CMK (cell line): ENCODE measurements around the gene MYO5C.

Experiments
- DNase-seq: peaks from one replicate; pipeline ENCODE4 v3.0.0-alpha.2; 2010; ENCODE audit warnings: low read depth

Gene MYO5C, protein sequence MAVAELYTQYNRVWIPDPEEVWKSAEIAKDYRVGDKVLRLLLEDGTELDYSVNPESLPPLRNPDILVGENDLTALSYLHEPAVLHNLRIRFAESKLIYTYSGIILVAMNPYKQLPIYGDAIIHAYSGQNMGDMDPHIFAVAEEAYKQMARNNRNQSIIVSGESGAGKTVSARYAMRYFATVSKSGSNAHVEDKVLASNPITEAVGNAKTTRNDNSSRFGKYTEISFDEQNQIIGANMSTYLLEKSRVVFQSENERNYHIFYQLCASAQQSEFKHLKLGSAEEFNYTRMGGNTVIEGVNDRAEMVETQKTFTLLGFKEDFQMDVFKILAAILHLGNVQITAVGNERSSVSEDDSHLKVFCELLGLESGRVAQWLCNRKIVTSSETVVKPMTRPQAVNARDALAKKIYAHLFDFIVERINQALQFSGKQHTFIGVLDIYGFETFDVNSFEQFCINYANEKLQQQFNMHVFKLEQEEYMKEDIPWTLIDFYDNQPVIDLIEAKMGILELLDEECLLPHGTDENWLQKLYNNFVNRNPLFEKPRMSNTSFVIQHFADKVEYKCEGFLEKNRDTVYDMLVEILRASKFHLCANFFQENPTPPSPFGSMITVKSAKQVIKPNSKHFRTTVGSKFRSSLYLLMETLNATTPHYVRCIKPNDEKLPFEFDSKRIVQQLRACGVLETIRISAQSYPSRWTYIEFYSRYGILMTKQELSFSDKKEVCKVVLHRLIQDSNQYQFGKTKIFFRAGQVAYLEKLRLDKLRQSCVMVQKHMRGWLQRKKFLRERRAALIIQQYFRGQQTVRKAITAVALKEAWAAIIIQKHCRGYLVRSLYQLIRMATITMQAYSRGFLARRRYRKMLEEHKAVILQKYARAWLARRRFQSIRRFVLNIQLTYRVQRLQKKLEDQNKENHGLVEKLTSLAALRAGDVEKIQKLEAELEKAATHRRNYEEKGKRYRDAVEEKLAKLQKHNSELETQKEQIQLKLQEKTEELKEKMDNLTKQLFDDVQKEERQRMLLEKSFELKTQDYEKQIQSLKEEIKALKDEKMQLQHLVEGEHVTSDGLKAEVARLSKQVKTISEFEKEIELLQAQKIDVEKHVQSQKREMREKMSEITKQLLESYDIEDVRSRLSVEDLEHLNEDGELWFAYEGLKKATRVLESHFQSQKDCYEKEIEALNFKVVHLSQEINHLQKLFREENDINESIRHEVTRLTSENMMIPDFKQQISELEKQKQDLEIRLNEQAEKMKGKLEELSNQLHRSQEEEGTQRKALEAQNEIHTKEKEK (N-terminal part only)

DNA sequence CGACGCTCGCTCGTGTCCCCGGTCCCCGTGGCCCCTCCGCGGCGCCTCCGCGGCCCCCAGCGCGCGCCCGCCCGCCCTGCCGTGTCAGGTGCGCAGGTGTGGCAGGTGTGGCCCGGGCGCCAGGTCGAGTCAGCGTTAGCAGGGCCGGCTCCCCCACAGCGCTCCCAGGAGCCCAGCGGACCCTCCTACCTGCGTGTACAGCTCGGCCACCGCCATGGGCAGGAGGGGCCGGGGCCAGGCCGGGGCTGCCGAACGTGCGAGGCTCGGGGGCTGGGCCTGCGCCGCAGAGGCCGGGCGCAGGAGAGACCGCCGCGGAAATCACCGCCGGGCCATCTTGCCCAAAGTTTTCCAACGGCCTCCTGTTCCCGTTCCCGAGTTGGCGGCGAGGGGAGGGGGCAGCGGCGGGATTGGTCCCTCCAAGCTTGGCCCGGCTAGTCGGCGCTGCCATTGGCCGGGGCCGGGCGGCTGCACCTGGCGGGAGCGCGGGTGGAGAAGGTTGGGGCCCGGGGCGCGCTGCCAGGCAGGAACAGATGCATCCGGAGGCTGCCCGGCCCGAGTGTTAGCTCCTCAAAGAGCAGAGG, at the start of gene MYO5C:
TSS of gene MYO5C (minus strand) at position 384 of the 581 bp plus-strand sequence. CDS start at position 216, 168 bp downstream.
- DNase-seq, result no peak

DNA sequence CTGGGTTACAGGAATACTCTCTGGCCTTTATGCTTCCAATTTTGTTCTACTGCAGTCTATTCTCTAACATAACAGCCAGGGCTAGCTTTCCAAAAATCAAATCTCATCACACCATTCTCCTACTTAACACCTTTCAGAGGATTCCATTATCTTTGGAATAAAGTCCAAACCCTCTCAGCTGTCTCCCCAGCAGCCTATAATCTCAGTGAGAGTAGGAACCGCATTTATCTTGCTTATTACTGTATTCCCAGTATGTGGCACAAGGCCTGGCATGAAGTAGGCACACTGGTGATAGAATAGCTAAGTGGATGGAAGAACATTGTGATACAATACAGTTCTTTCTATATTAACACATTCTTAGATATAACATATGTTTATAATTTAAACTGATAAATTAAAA, 49.0 kb upstream of the MYO5C start:
- DNase-seq, result no peak

DNA sequence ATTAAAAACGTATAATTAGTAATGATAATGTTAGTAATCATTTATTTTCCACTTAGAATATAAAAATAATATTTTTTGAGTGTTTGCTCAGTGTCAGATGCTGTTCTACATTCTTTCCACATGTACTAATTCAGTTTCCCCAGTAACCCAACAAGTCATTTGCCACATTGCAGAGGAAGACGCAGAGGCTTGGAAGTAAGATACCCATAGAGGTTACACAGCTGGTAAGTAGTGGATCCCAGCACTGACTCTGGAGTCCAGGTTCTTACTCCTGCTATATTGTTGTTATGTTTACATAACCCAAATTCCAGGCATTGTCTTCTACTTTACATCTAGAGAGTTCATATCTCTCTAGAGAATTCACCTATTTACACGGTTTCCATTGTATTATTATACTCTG, 48.2 kb upstream of the MYO5C start:
- DNase-seq, result no peak

DNA sequence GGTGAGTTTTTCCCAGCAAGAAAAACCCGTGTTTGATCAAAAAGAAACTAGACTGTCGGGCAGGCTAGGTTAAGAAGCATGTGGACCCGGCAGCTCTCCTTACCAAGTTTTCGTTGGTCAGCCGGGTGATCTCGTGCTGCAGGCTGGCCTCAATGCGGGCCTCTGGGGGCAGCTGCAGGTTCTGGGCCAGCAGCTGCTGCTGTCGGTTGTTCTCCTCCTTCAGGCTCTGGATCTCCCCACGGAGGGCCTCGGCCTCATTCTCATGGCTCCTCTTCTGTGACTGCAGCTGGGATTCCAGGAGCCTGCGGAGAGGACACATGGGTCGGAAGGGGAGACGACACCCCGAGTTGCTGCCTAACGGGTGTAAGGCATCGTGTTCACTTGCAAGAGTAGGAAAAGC, 44.5 kb upstream of the MYO5C start:
- no peak for DNase-seq

DNA sequence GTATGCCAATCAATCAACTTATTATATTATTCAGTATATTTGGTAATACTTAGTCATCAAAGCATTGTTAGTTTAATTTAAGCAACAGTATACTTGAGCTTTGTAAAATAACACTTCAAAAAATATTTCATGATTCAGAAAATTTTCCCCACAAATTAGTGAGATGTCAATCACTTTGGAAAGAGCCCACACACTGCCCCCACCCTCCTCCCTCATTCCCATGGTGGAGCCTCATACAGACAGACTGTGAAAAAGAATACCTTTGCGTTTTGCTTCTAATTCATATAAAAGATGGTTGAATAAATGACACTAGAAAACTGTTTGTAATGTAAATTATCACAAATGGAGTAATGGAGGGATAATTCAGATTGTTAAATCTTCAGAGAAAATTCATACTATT, 43.3 kb upstream of the MYO5C start:
- DNase-seq, result no peak

DNA sequence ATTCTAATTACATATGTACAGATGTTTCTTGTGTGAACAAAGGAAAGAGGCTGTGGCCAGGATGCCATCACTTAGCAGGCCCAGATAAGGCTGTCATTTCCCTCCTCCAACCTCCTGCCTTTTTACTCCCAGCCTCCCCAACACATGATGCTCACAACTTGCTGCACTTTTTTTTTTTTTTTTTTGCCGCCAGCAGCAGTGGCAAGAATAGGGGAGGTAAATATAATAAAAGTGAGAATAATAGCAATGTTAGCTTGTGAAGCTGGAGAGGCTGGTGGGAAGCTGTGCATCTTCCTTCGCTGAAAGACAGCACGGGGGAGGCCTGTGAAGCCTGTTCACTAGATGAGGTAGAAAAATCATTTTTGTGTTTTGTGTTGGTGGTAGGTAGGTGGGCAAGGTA, 42.5 kb upstream of the MYO5C start:
- DNase-seq, result no peak

DNA sequence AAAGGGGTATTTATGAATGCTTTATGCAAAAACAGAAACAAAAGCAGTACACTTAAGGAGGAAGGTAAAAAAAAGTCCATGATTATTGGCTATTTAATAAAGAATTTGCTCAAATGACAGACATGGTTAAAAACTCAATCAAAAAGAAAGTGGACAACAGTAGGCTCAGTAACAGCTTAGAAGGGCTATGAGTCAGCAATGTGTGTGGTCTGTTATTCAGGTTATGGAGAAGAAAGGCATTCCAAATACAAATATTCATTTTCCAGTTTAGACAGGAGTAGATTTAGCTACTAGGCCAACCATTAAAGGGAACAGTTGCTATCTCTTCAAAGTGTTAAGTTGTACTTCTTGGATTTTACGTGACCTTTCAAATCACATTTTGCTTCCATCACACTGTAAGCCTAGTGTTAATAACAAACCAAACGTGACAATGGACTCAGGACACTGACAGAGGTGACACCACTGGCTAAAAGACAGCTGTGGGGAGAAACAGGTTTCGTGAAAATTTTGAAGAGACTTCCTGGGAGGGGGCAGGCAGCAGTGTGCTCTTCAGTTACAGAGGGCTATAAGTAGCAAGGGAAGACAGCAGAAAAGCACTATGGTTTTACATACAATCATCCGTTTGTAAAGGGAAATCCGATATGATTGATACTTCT, 41.7 kb upstream of the MYO5C start:
- no peak for DNase-seq

DNA sequence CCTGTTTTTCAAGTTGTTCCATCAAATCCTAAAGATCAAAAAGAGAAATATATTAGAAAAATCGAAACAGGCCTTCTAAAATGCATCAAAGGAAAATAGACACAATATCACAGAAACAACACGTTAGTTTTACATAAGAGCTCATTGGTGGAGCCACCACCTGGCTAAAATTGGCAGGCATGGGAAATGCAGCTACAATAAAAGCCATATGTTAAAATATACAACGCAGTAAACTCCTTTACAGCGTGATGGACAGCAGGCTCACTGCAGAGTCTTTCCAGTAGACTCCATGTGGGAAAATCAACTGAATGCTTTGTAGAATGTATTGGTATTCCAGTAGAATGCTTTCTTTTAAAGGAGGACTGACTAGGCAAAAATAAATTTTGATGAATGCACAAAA, 40.9 kb upstream of the MYO5C start:
- no peak for DNase-seq

DNA sequence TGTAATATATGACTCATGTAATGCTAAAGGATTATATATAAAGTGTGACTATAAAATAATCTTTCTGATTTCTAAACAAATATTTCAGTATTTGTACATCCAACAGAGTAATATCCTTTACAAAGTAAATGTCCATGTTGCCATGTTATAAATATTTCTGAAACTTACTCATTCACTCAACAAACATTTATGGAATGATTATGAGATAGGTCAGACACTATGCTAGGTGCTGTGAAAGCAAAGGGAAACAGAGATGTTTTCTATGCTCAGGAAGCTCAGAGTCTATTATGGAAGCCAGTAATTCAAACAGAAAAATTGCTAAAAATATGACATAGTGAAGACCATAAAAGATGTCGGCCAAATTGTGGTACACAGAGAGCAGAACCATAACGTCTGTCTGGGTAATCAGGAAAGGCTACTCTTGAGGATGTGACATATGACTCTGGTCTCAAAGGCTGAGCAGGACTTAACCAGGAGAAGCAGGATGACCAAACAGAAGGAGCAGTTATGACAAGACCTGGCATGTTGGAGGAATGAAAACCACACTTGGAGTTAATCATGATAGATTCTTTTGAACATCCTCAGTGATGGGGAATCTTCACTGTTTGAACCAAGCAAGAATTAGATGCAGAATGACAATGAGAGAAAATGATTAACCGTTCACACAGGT, 39.0 kb upstream of the MYO5C start:
- no peak for DNase-seq

DNA sequence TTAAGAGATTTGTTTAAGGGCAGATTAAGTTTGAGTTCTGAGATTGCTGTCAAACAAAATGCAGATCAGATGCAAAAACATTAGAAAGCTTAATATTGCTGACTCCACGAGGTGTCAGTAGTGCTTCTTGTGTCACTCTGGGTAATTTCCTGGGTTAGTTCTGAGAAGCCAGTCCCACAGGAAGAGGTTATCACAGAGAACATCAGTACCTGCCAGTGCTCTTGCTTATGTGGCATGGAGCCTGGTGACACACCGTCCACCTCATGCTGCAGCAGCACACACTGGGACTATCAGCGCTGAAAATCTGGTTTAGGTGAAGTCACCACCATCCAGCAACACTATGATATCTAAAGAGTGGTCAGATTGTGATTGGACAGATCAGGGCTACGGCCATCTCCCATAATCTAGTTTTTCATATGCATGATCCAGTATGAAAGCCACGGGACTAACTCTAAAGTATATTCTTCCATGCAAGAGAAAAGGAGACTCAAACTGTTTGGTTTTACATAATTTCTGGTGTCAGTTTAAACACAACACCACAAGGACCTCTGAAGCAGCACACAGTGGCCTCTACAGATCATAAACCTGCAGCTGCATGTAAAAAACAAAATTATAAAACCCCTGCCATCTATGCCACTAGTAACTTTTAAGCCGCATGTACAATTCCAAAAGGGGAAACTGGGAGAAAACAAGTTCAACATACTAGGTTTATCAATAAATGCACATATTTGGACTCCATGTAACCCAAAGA, 36.1 kb upstream of the MYO5C start:
- peak; percentile 9 for DNase-seq

DNA sequence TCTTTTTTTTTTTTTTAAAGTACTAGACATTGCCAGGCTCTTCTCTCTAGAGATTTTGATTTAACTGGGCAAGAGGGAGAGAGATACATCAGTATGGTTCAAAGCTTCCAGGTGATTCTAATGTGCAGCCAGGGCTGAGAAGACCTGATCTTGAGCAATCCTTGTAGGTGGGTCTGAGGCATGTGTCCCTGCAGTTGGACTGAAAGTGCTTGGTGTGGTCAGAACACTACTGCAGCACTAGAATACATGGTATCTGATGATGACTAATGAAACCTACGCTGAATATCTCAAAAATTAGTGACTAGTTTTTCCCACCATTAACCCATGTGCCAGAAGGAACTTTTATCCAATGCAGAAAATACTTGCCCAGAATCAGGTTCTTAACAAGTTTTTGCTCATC, 34.4 kb upstream of the MYO5C start:
- DNase-seq, result no peak

DNA sequence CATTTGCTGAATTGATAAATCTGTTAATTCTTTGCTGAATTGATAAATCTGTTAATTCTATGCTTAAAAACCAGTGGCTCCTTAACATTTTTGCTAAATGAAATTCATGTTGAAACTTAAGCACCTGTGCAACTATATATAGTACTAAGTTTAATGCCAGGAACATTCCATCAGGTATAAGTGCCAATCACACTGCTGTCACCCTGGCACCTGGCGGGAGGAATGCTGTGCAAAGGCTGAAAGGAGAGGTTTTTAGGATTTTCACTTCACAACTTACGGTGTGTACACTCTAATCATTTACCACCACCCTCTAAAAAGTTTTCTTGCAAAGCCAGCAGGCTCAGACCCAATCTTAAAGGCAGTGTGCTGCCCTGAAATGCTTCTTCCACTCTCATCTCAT, 33.5 kb upstream of the MYO5C start:
- no peak for DNase-seq

DNA sequence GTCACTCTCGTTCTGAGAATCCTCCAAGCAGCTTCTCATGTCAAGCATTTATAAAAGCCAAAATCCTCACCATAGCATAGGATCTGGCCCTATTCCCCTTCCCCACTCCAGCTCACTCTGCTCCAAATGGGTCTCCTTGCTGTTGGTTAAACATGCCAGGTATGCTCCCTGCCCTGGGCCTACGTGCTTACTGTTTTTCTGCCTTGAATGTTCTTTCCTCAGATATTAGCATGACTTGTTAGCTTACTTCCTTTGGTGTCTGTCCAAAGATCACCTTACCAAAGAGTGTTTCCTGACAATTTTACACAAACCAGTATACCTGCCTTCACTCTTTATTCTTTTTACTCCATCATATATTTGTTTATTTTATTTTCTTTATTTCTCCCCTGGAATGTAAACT, 33.1 kb upstream of the MYO5C start:
- no peak for DNase-seq

DNA sequence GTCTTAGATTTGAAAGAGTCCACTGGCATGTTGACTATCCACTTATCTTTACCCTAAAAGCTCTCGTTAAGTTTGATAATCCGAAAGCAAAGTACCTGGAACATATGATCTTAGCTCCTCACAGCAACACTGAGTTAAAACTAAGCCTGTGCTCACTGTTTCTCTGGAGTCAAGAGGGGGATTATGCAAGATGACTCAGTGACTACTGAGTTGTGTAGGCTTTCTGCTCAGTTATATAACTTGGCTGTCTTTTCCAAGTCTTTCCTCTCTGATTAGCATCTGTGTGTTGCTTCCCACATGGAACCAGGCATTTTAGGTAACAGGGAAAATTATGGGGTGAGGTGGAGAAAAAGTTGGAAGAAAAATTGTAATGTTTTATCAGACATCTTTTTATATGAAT, 31.2 kb upstream of the MYO5C start:
- DNase-seq, result no peak

DNA sequence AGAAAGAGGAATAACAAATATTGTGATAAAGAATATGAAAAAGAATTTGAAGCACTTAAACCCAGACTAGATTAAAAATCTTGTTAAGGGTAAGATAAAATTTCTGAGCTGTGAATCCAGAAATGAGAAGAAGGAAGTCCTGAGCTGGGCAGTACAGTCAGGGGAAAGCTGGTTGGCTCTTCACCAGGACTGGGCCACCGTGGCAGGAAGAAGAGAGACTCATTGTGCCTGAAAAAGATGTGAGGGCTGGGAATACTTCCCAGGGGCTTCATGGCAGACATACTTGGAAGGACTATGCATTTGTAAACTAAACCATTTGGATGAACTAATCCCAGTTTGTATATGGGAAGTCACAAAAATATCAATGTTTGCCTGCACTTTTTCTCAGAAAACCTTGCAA, 28.5 kb upstream of the MYO5C start:
- DNase-seq, result no peak

DNA sequence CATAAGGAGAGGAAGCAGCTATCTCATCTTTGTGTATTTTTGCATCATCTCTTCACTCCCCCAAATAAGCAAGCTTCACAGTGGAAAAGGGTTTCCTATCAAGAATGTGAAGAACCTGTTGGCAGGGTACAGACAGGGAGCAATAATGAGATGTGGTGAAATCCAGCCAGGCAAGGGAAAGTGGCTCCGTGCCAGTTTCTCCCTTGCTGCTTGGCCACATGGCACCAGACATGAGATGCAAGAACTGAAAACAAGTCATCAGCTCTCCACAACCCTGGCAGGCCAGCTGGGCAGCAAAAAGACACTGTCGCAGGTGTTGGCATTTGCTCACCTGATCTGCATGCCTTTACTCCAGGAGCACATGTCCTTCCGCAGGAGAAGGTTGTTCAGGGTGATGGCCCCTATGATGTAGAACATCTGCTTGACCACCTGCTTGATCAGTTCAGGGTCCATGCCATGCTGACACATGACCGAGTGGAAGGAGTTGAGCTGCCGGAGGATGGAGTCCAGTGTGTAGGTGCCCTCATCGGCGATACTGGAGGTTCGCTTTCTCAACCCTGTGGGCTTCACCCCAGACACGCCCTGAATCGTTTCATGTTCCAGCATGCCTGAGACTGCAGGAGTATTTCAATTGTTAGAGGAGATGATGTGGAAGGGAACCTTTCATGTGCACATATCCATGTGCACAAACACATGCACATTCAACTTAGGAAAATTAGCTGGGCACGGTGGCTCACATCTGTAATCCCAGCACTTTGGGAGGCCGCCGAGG, 23.3 kb upstream of the MYO5C start:
- no peak for DNase-seq

DNA sequence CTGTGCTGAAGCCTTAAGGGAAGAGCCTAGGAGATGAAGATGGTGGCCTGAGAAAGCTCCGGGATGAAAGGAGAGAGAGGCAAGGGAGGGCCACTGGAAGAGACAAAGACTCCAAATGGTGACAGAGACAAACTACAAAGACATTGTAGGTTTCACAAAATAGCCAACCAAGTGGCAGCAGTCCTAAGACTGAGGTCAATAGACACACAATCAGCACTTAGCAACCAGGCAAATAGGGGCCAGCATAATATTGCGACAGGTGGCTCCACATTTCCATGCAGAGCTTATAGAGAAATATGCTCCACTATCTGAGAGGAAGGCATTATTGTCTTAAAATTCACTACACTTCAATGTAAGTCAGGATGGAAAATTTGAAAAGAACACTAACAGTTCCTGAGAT, 22.1 kb upstream of the MYO5C start:
- DNase-seq, result no peak

DNA sequence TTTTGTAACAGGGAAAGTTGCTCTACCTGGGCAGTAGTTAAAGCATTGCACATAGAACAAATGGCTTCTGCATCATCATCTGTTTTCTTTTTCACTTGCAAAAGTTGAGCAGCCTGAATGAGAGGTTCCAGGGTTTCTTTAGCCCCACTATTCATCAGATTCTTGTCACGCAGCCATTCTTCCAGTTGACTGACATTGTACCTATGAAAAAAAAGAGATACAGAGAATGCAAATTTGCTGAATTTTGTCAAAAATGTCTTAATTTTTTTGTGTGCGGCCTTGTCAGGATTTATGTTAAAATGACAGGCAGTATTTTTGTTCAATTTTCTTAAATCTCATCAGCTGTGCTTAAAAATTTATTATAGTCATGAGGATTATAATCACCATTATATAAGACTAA, 21.4 kb upstream of the MYO5C start:
- DNase-seq, result no peak

DNA sequence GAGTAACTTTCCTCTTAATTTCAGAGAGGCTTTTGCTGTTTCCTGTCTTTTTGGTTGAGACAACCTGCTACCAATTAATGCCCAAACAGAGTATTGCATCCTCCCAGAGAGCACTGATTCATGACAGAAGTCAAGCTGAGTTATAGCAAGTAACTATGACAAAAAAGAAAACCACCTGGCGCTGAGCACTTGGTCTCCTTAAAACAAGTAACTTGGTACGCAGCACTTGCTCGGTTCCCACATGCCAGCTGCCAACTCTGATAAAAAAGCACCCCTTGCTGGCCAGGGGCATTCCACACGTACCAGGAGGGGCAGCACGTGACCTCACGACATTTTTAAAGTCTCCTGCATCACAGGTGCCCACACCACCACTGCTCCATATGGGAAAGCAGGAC, 13.5 kb upstream of the MYO5C start:
- no peak for DNase-seq
